ENCODE data around the gene CDH16. TPM values are rescaled to one million over a fixed set of nuclear protein-coding genes. Genes with fewer than 3 reads are reported as not detected.
"Not testable (repeated sequence)": the region's sequence is repeated elsewhere in the genome, so short reads cannot be mapped to it uniquely, and the experiment has no call there.

CDH16 gene
- total and polyA plus RNA-seq, 8 donors, result not detected

- H3K4me1 ChIP-seq, result peaks cover 6 to 11% (median 6%) of the 10 kb centered on the region in 3 donors
- intact Hi-C loops (cut with DNase I), result loop anchor here in 1 of 3 donors (5.0 kb wide), 1 partner anchor 146 kb away; no protein-coding TSS in a partner anchor
- ATAC-seq (peak; percentile 95 to 97 (median 96)), FAIRE-seq (no peak), DNase-seq (peak; percentile 89 to 98 (median 92))
- no peaks in the 10 kb centered on the region for H3K27me3 ChIP-seq
- no peaks in the 10 kb centered on the region for H3K9me3 ChIP-seq
- WGBS, 2 donors, result 3% methylated on average over 39 of the region's 39 CpGs
- H3K4me3 ChIP-seq, result peak overlapping the region; percentile 9 to 47 (median 24)
- peak overlapping the region in 3 of 4 donors; percentile 10 to 57 (median 55) for H3K27ac ChIP-seq
- peak; percentile 92 to 95 (median 92) for TF ChIP-seq CTCF (IDR thresholded peaks at IDR 0.05)
- no peaks in the 10 kb centered on the region for H3K36me3 ChIP-seq
Measured at GRCh38 chr16:66872943-66873684, 45.6 kb downstream of the CDH16 start.

GRCh38 chr16:66872559-66872942, 46.1 kb downstream of the CDH16 start:
- no peak for DNase-seq

GRCh38 chr16:66871840-66872239, 46.8 kb downstream of the CDH16 start:
- no peak overlapping the region for H3K27ac ChIP-seq
- no peak overlapping the region for H3K4me3 ChIP-seq
- FAIRE-seq, result no peak
- H3K9me3 ChIP-seq, result no peaks in the 10 kb centered on the region
- 62 to 63% methylated on average over 3 of the region's 3 CpGs for WGBS, 2 donors
- no peaks in the 10 kb centered on the region for H3K27me3 ChIP-seq
- no peak for ATAC-seq
- no peaks in the 10 kb centered on the region for H3K36me3 ChIP-seq
- H3K4me1 ChIP-seq, result peaks cover 0 to 7% (median 6%) of the 10 kb centered on the region in 3 donors
- intact Hi-C loops (cut with DNase I), result loop anchor here in 1 of 3 donors (5.0 kb wide), 1 partner anchor 145 kb away; no protein-coding TSS in a partner anchor
- no peak for DNase-seq
- TF ChIP-seq CTCF (IDR thresholded peaks at IDR 0.05), result no peak

More at GRCh38 chr16:66872559-66872942, 46.1 kb downstream of the CDH16 start:
- no peaks in the 10 kb centered on the region for H3K9me3 ChIP-seq
- ATAC-seq (peak in 2 of 4 donors; percentile 1 to 2), FAIRE-seq (no peak)
- peak overlapping the region in 3 of 4 donors; percentile 10 to 57 (median 55) for H3K27ac ChIP-seq
- peak overlapping the region; percentile 9 to 47 (median 24) for H3K4me3 ChIP-seq
- H3K4me1 ChIP-seq, result peaks cover under 1 to 7% (median 6%) of the 10 kb centered on the region in 3 donors
- WGBS, 2 donors, result 26 to 29% methylated on average over 4 of the region's 4 CpGs
- no peaks in the 10 kb centered on the region for H3K36me3 ChIP-seq
- intact Hi-C loops (cut with DNase I), result loop anchor here in 1 of 3 donors (5.0 kb wide), 1 partner anchor 145 kb away; no protein-coding TSS in a partner anchor
- no peak for TF ChIP-seq CTCF (IDR thresholded peaks at IDR 0.05)
- no peaks in the 10 kb centered on the region for H3K27me3 ChIP-seq

GRCh38 chr16:66871363-66871762, 47.3 kb downstream of the CDH16 start:
- H3K27me3 ChIP-seq, FAIRE-seq, ATAC-seq, H3K4me1 ChIP-seq, H3K9me3 ChIP-seq, H3K4me3 ChIP-seq, DNase-seq, H3K36me3 ChIP-seq, H3K27ac ChIP-seq: not testable (repeated sequence)
- intact Hi-C loops (cut with DNase I), result loop anchor here in 1 of 3 donors (5.0 kb wide), 1 partner anchor 144 kb away; no protein-coding TSS in a partner anchor
- WGBS, 2 donors, result 86 to 95% methylated on average over 2 of the region's 2 CpGs

- Histone ChIP-seq H3K4me3 (no peak overlapping the region), H3K36me3 (no peaks in the 10 kb centered on the region), H3K4me1 (peaks cover 0 to 7% (median 6%) of the 10 kb centered on the region in 3 donors), H3K27me3 (no peaks in the 10 kb centered on the region), H3K27ac (no peak overlapping the region), H3K9me3 (no peaks in the 10 kb centered on the region)
- FAIRE-seq (no peak), ATAC-seq (no peak), DNase-seq (no peak)
- intact Hi-C loops (cut with DNase I), result loop anchor here in 2 of 3 donors (5.0 to 10.0 kb wide), 2 partner anchors 462 to 465 kb away; no protein-coding TSS in a partner anchor
- WGBS, 2 donors, result 77 to 80% methylated on average over 1 of the region's 1 CpG
- no peak for TF ChIP-seq CTCF (IDR thresholded peaks at IDR 0.05)
Measured at GRCh38 chr16:66869424-66869823, 49.3 kb downstream of the CDH16 start.
